K562 (cell line): ENCODE results near the gene N4BP2L1. TPM values are rescaled to one million over a fixed set of nuclear protein-coding genes. Genes with fewer than 3 reads are reported as not detected.

Experiments
- BHLHE40 ChIP-seq: IDR thresholded peaks from 2 replicates; pipeline ENCODE4 v1.6.1; 2011; ENCODE audit warnings: low read length, improper control_type of control experiment
- CBFB ChIP-seq: sonication (generic); formaldehyde crosslinking; IDR thresholded peaks from 2 replicates; pipeline ENCODE4 v1.4.0; 2020; ENCODE audit warnings: mild to moderate bottlenecking, missing genetic modification reagents
- CBX1 ChIP-seq: sonication (generic); IDR thresholded peaks from 2 replicates; pipeline ENCODE4 v1.6.1; 2016; ENCODE audit warnings: antibody characterized with exemption, low read depth, mild to moderate bottlenecking
- CREB3 ChIP-seq: fragments of 450-650 bp; conservative IDR thresholded peaks from 2 replicates; pipeline ENCODE4 v1.6.1; 2016; ENCODE audit warnings: missing genetic modification characterization, low read depth, mild to moderate bottlenecking, missing compliant biosample characterization, moderate library complexity
- DPF2 ChIP-seq: fragments of 450-650 bp; IDR thresholded peaks from 2 replicates; pipeline ENCODE4 v1.6.1; 2016
- FOXM1 ChIP-seq, 2 experiments: fragments of 450-650 bp in 1 of 2; sonication (generic) in 1 of 2; formaldehyde crosslinking in 1 of 2; IDR thresholded peaks; 2 replicates each; pipeline versions ENCODE4 v1.6.1 to v1.9.0; 2017 to 2022; ENCODE audit warnings: low read depth in 2 of 2, mild to moderate bottlenecking in 2 of 2, missing genetic modification reagents in 1 of 2, moderate library complexity in 1 of 2
- HDGF ChIP-seq: fragments of 450-650 bp; IDR thresholded peaks from 2 replicates; pipeline ENCODE4 v1.6.1; 2016
- JUND ChIP-seq, 2 experiments: IDR thresholded peaks; 2 replicates in 1 of 2; 3 replicates in 1 of 2; pipeline ENCODE4 v1.6.1; 2011; ENCODE audit warnings: borderline replicate concordance in 2 of 2, low read depth in 2 of 2, low read length in 2 of 2, improper control_type of control experiment in 1 of 2, missing biosample characterization in 1 of 2, missing genetic modification characterization in 1 of 2, missing genetic modification reagents in 1 of 2
- MAX ChIP-seq: sonication (generic); formaldehyde crosslinking; IDR thresholded peaks from 2 replicates; pipeline ENCODE4 v1.9.0; 2022; ENCODE audit warnings: mild to moderate bottlenecking, missing genetic modification reagents
- NONO ChIP-seq, 2 experiments: fragments of 200-400 bp in 1 of 2; fragments of 450-650 bp in 1 of 2; formaldehyde crosslinking in 1 of 2; IDR thresholded peaks; 2 replicates each; pipeline ENCODE4 v1.6.1; 2017; ENCODE audit warnings: low read depth in 2 of 2, mild to moderate bottlenecking in 2 of 2, moderate library complexity in 2 of 2, low read length in 1 of 2
- POLR2A ChIP-seq: fragments of 450-650 bp; conservative IDR thresholded peaks from 2 replicates; pipeline ENCODE4 v1.6.1; 2016
- POLR3A ChIP-seq: IDR thresholded peaks from 2 replicates; pipeline ENCODE4 v1.6.1; 2011; ENCODE audit warnings: borderline replicate concordance, mild to moderate bottlenecking, moderate library complexity; ENCODE audit not compliant: insufficient read length, insufficient read depth; ENCODE audit errors: extremely low read depth
- PREB ChIP-seq: sonication (generic); formaldehyde crosslinking; IDR thresholded peaks from 2 replicates; pipeline ENCODE4 v1.8.1; 2023; ENCODE audit warnings: mild to moderate bottlenecking, missing genetic modification reagents
- RFX1 ChIP-seq: fragments of 450-650 bp; IDR thresholded peaks from 2 replicates; pipeline ENCODE4 v1.6.1; 2016; ENCODE audit warnings: mild to moderate bottlenecking, moderate library complexity
- SAFB ChIP-seq: fragments of 200-400 bp; formaldehyde crosslinking; IDR thresholded peaks from 2 replicates; pipeline ENCODE4 v1.6.1; 2017; ENCODE audit warnings: low read depth, low read length, borderline replicate concordance
- SAFB2 ChIP-seq: fragments of 200-400 bp; formaldehyde crosslinking; IDR thresholded peaks from 2 replicates; pipeline ENCODE4 v1.6.1; 2018; ENCODE audit warnings: borderline replicate concordance, low read length, low read depth, moderate library complexity; ENCODE audit not compliant: severe bottlenecking
- SIX5 ChIP-seq, 2 experiments: IDR thresholded peaks; 2 replicates each; pipeline ENCODE4 v1.6.1; 2011; ENCODE audit warnings: low read length in 2 of 2, borderline replicate concordance in 1 of 2, low read depth in 1 of 2, mild to moderate bottlenecking in 1 of 2, moderate library complexity in 1 of 2; ENCODE audit not compliant: insufficient read depth in 1 of 2
- SREBF1 ChIP-seq: fragments of 150-350 bp; IDR thresholded peaks from 2 replicates; pipeline ENCODE4 v1.6.1; 2014; ENCODE audit warnings: antibody characterized with exemption, low read depth, low read length, borderline replicate concordance
- TAL1 ChIP-seq: fragments of 450-650 bp; IDR thresholded peaks from 2 replicates; pipeline ENCODE4 v1.6.1; 2016; ENCODE audit warnings: mild to moderate bottlenecking
- TSC22D4 ChIP-seq: fragments of 450-650 bp; IDR thresholded peaks from 2 replicates; pipeline ENCODE4 v1.6.1; 2016; ENCODE audit warnings: missing genetic modification characterization, missing biosample characterization, control low read depth
- ZBTB34 ChIP-seq: fragments of 250-450 bp; sonication (Bioruptor Pico); IDR thresholded peaks from 2 replicates; pipeline ENCODE4 v1.8.0; 2021; ENCODE audit warnings: mild to moderate bottlenecking, moderate library complexity
- ZNF277 ChIP-seq: fragments of 250-450 bp; sonication (Bioruptor Pico); IDR thresholded peaks from 2 replicates; pipeline ENCODE4 v1.8.0; 2022; ENCODE audit warnings: inconsistent platforms, mild to moderate bottlenecking, moderate library complexity, borderline replicate concordance
- polyA plus RNA-seq, 8 experiments: library from polyadenylated mRNA; depleted of rRNA in 4 of 8; stranded (reverse) in 5 of 8; unstranded in 3 of 8; fragments of >200 nt; fragmentation: Nextera tagmentation in 2 of 8; fragmentation: Illumina TruSeq in 1 of 8; extraction: Ambion mirVana in 2 of 8; extraction: Trizol in 1 of 8; gene quantifications; 2 replicates each; pipeline versions ENCODE4 v1.2.1 to v1.2.3, GENCODE V29; 2011 to 2014; ENCODE audit warnings: inconsistent platforms in 1 of 8, missing spikeins in 1 of 8
- total RNA-seq, 7 experiments: library from RNA; depleted of rRNA in 6 of 7; stranded (reverse); fragments of >200 nt in 6 of 7; fragmentation: Illumina TruSeq in 2 of 7; extraction: Trizol in 2 of 7; gene quantifications; 2 replicates each; pipeline versions ENCODE4 v1.2.1 to v1.2.3, GENCODE V29; 2011 to 2021; ENCODE audit warnings: low replicate concordance in 1 of 7

The N4BP2L1 gene
- total and polyA plus RNA-seq, 9 of the 15 experiments (the other 6 are each of a cell fraction or from before 2014, with no cell fraction given): 0.06 to 0.33 (median 0.15) TPM; not detected in 1

GRCh38 chr13:32471187-32471922, 43.4 kb upstream of the N4BP2L1 start (continued):
- TF ChIP-seq JUND (IDR thresholded peaks at IDR 0.05; ENCODE audit: borderline replicate concordance, low read depth, low read length): 0 out of 2 replicates have a peak, but pooled peaks have one; percentile 9
- peak; percentile 42; the same call in 1 of the 3 replicates for TF ChIP-seq JUND (tag; IDR thresholded peaks at IDR 0.05; ENCODE audit: borderline replicate concordance, low read depth, low read length)
- peak; percentile 70 for TF ChIP-seq TAL1
- TF ChIP-seq CBX1: no peak
- no peak for TF ChIP-seq POLR3A
- TF ChIP-seq NONO (IDR thresholded peaks at IDR 0.05; ENCODE audit: low read depth in 2 of 2, low read length in 1 of 2): no peak
- TF ChIP-seq SIX5 (IDR thresholded peaks at IDR 0.05; ENCODE audit: borderline replicate concordance in 1 of 2, insufficient read depth in 1 of 2, low read depth in 1 of 2, low read length in 2 of 2): no peak
- no peak for TF ChIP-seq RFX1
- TF ChIP-seq PREB (CRISPR knock-in tag): no peak
- no peak for TF ChIP-seq MAX (CRISPR knock-in tag)
- no peak for TF ChIP-seq SAFB
- TF ChIP-seq CREB3 (tag): 0 out of 2 replicates have a peak, but pooled peaks have one; percentile 28
- TF ChIP-seq CBFB: no peak
- TF ChIP-seq DPF2: peak; percentile 72
- TF ChIP-seq FOXM1 (IDR thresholded peaks at IDR 0.05; ENCODE audit: low read depth): peak; percentile 30; the same call in 1 of the 2 replicates
- no peak for TF ChIP-seq FOXM1 (CRISPR knock-in tag; IDR thresholded peaks at IDR 0.05; ENCODE audit: low read depth)
- no peak for TF ChIP-seq POLR2A
- TF ChIP-seq SREBF1: no peak
- TF ChIP-seq SAFB2: no peak
- no peak for TF ChIP-seq HDGF
- TF ChIP-seq ZNF277 (CRISPR knock-in tag): no peak
- TF ChIP-seq ZBTB34 (CRISPR knock-in tag): no peak
- TF ChIP-seq TSC22D4 (tag): no peak
- peak; percentile 45; the same call in 1 of the 2 replicates for TF ChIP-seq BHLHE40
